Left cardiac atrium (tissue), 4 donors: ENCODE results near the gene MED12L. TPM values are rescaled to one million over a fixed set of nuclear protein-coding genes. Genes with fewer than 3 reads are reported as not detected.

ENCODE experiments used
- ATAC-seq, 2 donors: fragments of 200-7000 bp; cut with Tn5 transposase; one replicate each; pipeline ENCODE4 v1.9.1; 2020; ENCODE audit warnings: mild to moderate bottlenecking in 2 of 2, moderate library complexity in 2 of 2
- DNase-seq: peaks from one replicate; pipeline ENCODE4 v3.0.0-alpha.2; 2020
- intact Hi-C, 2 donors: fragments of 100-400 bp; cut with DNase I; formaldehyde crosslinking; loops; one replicate each; pipeline versions ENCODE4 v1.14.1 to v1.15.1; 2022 to 2023
- total RNA-seq, 2 donors: library from RNA; stranded (reverse); fragmentation: NEBNext Ultra II Directional; extraction: Animal tissue kit (Norgen Biotek cat#: 25700); gene quantifications; one replicate each; pipeline ENCODE4 v1.2.1, GENCODE V29; 2021
- donor health status: DM: no; HTN: yes; CAD: no.
- donor health status: DM: no; HTN: yes; CAD: no; lungs with severe emphysema.
- donor health status: DM: yes; HTN: yes; CAD: no.
- donor health status: Dilated cardiomyopathy.

MED12L gene
- total RNA-seq, 2 donors from 2014 or later, result 0.44 to 0.50 TPM

GRCh38 chr3:151084893-151085226, 604 bp upstream of the MED12L start:
- intact Hi-C loops, result loop anchor here in 1 of 2 donors (5.0 kb wide), 1 partner anchor 378 kb away; no protein-coding TSS in a partner anchor
- no peak for ATAC-seq
- no peak for DNase-seq

DNA sequence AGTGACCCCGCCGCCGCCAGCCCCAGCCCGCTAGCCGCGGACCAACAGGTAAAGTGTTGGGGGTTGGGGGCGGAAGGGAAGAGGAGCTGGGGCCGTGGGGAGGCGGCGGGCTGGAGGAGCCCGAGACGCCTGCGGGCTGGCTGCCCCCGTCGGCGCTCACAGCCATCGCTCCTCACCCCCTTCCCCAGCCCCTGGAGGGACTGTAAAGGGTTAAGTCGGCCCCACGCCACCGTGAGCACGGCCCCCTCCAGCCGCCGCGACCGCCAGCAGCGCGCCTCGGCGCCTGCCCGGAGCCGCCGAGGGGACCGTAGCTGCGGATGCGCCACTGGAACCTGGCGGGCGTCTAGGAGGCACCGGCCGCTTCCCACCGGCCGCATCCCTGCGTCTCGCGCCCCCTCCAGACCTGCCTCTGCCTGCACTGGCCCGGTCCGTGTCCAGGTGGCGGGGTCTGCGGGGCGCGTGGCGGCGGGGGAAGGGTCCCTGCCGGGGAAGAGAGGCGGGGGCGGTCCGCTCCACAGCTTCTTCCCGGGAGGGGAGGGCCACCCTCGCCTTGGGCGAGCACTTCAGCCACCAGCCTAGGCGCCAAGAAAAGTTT, 522 bp downstream of the MED12L start:
- intact Hi-C loops, result loop anchor here in 1 of 2 donors (5.0 kb wide), 1 partner anchor 379 kb away; no protein-coding TSS in a partner anchor
- DNase-seq (peak; percentile 19), ATAC-seq (peak; percentile 38 to 46)

- DNase-seq (peak; percentile 79), ATAC-seq (peak; percentile 82 to 92)
- intact Hi-C loops, result loop anchor here in 1 of 2 donors (5.0 kb wide), 1 partner anchor 379 kb away; no protein-coding TSS in a partner anchor
Measured at GRCh38 chr3:151086484-151087456, 1.3 kb downstream of the MED12L start.

DNA sequence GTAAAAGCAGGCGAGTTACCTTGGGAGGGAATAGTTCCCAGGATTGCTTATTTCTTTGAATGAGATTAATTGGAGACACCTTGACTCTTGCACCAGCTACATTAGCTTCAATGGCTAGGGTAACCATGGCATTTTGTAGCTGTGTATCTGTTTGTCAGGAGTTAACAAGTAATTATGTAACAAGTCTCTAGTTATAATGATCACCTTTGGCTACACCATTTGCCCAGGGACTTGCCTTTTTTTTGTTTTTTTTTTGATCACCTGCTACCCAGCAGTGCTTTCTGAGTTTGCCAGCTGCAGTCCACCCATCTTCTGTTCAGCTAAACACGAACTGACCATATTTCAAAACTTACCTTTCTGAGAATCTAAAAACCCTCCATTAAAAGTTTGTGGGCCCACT, 2.2 kb downstream of the MED12L start:
- ATAC-seq (no peak), DNase-seq (no peak)
- intact Hi-C loops, result loop anchor here in 1 of 2 donors (5.0 kb wide), 1 partner anchor 380 kb away; no protein-coding TSS in a partner anchor

DNA sequence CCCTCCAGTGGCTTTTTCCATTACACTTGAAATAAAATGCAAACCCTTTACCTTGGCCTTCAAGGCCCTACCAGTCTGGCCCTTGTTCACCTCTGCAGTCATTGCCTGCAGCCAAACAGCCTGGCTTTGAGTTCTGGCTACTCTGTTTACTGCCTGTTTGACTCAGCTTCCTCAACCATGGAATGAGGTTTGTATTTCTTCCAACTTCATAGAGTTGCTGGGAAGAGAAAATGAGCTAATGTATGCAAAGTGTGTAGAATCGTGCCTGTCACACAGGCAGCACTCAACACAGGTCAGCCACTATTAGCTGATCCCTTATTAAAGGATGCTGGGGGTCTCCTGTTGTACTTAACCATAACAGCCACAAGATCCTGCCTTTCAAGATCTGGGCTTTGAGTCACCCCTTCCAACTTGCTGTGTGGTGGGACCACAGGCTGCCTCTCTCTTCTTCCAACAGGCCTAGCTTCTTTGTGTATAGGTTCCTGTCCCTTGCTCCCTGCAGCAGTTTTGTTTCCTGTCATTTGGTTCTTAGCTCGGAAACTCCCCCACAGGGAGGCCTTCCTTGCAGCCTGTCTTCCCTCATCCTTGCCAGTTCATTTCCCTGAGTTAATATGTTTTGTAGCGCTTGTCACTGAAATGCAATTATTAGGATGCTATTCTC, 6.4 kb downstream of the MED12L start:
- no peak for DNase-seq
- intact Hi-C loops, result no loop called here
- no peak for ATAC-seq

GRCh38 chr3:151093148-151093547, 7.7 kb downstream of the MED12L start:
- intact Hi-C loops, result no loop called here
- DNase-seq, result no peak
- no peak for ATAC-seq

DNA sequence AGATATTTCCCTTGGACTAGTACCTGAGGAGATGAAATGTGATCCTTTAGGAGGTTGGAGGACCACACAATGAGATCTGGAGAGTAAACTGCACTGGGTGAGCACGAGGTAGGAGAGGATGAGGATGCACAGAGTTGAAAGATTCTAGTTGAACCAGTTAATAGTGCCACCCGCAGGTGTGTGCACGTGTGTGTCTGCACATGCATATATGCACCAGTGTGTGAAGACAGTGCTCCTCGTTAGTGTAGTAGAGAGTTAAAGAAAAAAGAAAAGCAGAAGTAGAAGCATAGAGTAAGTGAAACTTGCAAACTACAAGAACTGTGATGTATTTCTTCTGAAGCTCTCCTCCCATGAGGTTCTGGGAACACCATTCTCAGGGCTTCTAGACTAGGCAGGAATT, 8.4 kb downstream of the MED12L start:
- ATAC-seq (no peak), DNase-seq (no peak)
- intact Hi-C loops, result no loop called here

DNA sequence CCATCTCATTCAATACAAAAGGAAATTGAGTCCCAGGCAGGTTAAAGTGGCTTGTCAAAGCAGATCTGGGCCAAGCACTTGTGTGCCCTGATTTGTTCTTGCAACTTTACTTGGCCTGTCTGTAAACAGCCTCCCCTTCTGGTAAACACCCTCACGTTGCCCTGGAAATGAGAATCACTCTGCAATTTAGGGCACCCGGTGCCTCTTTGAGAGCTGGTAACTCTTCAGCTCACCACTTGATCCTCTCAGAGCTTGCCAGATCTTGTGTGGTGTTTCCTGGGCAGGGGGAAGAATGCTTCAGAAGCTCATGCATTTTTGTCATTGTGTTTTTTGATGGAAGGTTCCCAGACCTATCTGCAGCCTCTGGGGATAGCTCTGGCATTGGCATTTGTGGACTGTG, 11.3 kb downstream of the MED12L start:
- ATAC-seq, result no peak
- DNase-seq, result no peak
- intact Hi-C loops, result no loop called here

GRCh38 chr3:151100076-151100475, 14.6 kb downstream of the MED12L start:
- DNase-seq (no peak), ATAC-seq (no peak)
- intact Hi-C loops, result no loop called here

DNA sequence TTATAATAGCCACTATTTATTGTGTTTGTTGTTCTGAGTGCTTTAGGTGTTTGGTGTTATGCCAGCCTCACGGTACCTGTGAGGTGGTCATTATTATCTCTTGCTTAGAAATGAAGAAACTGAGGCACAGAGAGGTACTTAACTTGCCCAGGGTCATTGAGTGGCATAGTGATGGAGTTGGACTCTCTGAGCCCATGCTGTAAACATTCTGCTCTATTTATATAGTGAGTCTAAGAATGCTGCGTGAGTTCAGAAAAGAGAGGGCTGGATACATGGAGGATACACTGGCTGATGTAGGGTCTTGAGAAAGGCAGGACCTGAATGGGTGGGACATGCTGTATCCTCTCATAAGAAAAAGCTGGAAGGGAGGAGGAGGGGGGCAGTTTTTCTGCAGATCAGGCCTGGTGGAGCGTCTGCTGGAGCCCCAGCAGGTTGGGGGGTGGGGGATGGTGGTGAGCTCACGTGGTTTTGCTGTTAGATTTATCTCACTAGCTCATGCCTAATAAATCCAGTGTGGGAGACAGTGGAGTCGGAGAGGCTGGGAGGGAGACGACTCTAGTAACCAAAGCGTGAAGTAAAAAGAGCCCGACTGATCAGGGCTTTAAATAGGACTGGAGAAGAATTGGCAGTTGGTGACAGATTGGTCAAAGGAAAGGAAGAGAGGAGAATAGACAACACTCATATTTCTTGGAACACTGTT, 16.0 kb downstream of the MED12L start:
- ATAC-seq (no peak), DNase-seq (no peak)
- intact Hi-C loops, result no loop called here

GRCh38 chr3:151106311-151106710, 20.8 kb downstream of the MED12L start:
- no peak for ATAC-seq
- intact Hi-C loops, result no loop called here
- DNase-seq, result no peak

- DNase-seq, result no peak
- intact Hi-C loops, result no loop called here
- no peak for ATAC-seq
Measured at GRCh38 chr3:151107177-151107576, 21.7 kb downstream of the MED12L start.

GRCh38 chr3:151107701-151108100, 22.2 kb downstream of the MED12L start:
- intact Hi-C loops, result no loop called here
- ATAC-seq (no peak), DNase-seq (no peak)

- DNase-seq (no peak), ATAC-seq (no peak)
- intact Hi-C loops, result no loop called here
Measured at GRCh38 chr3:151109286-151109800, 23.9 kb downstream of the MED12L start.

- no peak for DNase-seq
- intact Hi-C loops, result no loop called here
- ATAC-seq, result no peak
Measured at GRCh38 chr3:151112731-151113130, 27.3 kb downstream of the MED12L start.

DNA sequence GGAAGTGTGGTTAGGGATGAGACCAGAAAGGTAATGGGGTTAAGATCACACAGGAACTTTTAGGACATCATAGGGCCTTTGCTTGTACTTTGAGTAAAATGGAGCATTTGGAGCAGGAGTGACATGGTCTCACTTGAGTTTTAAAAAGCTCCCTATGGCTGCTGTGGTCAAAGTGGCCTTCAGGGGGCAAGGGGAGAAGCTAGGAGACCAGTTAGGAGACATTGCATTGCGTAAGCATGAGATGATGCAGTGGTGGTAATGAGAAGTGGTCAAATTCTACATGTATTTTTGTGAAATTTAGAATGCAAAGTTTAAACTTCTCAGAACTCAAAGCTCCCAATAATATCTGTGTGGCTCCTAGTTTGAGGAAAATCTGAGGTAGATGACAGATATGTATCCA, 27.9 kb downstream of the MED12L start:
- ATAC-seq (no peak), DNase-seq (no peak)
- intact Hi-C loops, result no loop called here

DNA sequence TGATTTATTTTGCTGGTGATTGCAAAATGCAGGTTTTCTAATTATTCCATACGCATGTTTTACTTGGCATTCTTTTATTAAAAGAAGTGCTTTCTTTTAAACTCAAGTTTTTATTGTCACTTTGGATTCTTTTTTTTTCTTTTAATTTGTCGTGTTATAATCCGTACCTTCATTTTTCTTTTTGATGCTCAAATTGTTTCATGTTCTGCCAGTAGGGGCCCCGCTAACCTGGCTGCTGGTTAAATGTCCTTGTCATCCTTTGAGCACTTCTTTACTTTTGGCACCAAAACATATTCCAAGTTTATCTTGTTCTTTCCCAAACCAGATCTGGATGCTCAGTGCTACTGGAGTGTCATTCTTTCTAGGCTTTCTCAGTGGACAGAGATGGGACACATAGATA, 31.6 kb downstream of the MED12L start:
- DNase-seq (no peak), ATAC-seq (no peak)
- intact Hi-C loops, result no loop called here

GRCh38 chr3:151119188-151119587, 33.7 kb downstream of the MED12L start:
- intact Hi-C loops, result no loop called here
- ATAC-seq (no peak), DNase-seq (no peak)

- ATAC-seq (no peak), DNase-seq (no peak)
- intact Hi-C loops, result no loop called here
Measured at GRCh38 chr3:151120409-151120808, 34.9 kb downstream of the MED12L start.
